ENCODE measurements around the gene HES1.
"Not testable (repeated sequence)": the region's sequence is repeated elsewhere in the genome, so short reads cannot be mapped to it uniquely, and the experiment has no call there.

HES1 gene

GRCh38 chr3:194135806-194136518, at the start of gene HES1:
Gene HES1 (plus strand): TSS chr3:194136148. CDS start chr3:194136381, 233 bp downstream.
- H3K9ac ChIP-seq (ENCODE audit: low read length in 2 of 2) = peak within 1 kb of the TSS; percentile 80 to 83
- H3K4me1 ChIP-seq (ENCODE audit: control insufficient read depth, insufficient read depth, low read length) = peaks cover 61% of the 10 kb centered on the region
- no peaks in the 10 kb centered on the region for H3K27me3 ChIP-seq (ENCODE audit: control insufficient read depth in 1 of 2, insufficient read depth in 2 of 2, low read length in 2 of 2)
- peak within 1 kb of the TSS; percentile 85 to 89 for H3K4me3 ChIP-seq (ENCODE audit: low read length in 2 of 2)
- H3K9me3 ChIP-seq (ENCODE audit: control insufficient read depth in 2 of 2, low read length in 2 of 2) = no peaks in the 10 kb centered on the region
- no peaks in the 10 kb centered on the region for H3K36me3 ChIP-seq (ENCODE audit: control insufficient read depth in 2 of 2, insufficient read depth in 2 of 2, low read length in 2 of 2)
- H3K27ac ChIP-seq (ENCODE audit: low read length) = peak within 1 kb of the TSS; percentile 86

DNA sequence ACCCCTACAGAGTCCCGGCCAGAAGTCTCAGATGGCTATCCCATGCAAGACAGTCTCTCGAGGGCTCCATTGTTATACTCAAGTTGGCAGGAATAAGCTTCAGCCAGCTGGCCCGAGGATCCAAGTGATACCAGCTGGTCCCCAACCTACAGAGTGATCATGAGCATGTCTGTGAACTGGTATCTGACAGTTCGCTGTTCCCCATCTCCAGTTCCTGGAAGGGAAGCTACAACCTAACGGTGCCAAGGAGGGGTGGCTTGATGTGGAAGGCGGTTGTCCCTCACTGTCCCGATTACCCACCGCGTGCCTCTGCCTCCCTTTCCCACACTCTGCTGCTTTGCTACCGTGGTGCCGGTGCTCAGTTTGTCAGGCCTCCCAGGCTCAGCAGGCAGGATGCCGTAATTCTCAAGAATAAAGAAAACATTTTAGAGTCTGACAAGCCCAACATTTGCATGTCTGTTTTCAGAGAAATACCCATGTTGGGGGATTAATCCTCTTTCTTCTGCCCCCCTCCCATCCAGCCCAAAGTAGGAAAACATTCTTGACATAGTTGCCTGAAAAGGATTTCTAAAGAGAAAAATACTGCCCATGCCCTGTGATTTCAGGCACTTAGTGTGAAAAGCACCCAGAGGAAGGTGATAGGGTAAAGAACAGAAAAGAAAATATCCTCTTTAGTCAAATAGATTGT, 49.4 kb upstream of the HES1 start:
- Histone ChIP-seq H3K27ac (ENCODE audit: low read length) (no peak overlapping the region), H3K27me3 (ENCODE audit: control insufficient read depth in 1 of 2, insufficient read depth in 2 of 2, low read length in 2 of 2) (peaks cover 0 to 2% of the 10 kb centered on the region in 2 donors), H3K9me3 (ENCODE audit: control insufficient read depth in 2 of 2, low read length in 2 of 2) (no peaks in the 10 kb centered on the region), H3K4me3 (ENCODE audit: low read length in 2 of 2) (no peak overlapping the region), H3K9ac (ENCODE audit: low read length in 2 of 2) (no peak overlapping the region), H3K36me3 (ENCODE audit: control insufficient read depth in 2 of 2, insufficient read depth in 2 of 2, low read length in 2 of 2) (no peaks in the 10 kb centered on the region), H3K4me1 (ENCODE audit: control insufficient read depth, insufficient read depth, low read length) (peaks cover 20% of the 10 kb centered on the region)

DNA sequence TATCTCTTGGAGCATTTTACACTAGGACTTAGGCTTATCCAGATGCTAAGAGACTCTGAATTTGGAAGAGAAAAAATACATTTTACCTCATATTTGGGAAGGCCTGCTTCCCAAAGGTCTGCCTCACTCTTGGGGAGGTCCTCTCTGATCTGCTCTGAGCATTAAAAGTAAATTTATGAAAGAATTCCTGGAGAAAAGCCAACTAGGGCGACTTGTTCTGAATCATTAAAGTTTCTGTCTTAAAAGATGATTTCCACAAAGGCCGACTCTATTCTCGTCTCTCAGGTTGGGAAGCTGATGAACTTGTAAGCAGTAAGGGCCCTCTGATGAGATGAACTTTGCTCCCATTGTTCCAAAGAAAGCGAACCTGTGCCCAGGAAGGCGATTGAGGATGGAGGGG, 48.7 kb upstream of the HES1 start:
- no peak overlapping the region for H3K9ac ChIP-seq (ENCODE audit: low read length in 2 of 2)
- no peak overlapping the region for H3K4me3 ChIP-seq (ENCODE audit: low read length in 2 of 2)
- no peaks in the 10 kb centered on the region for H3K9me3 ChIP-seq (ENCODE audit: control insufficient read depth in 2 of 2, low read length in 2 of 2)
- H3K27me3 ChIP-seq (ENCODE audit: control insufficient read depth in 1 of 2, insufficient read depth in 2 of 2, low read length in 2 of 2) = peaks cover 0 to 2% of the 10 kb centered on the region in 2 donors
- H3K36me3 ChIP-seq (ENCODE audit: control insufficient read depth in 2 of 2, insufficient read depth in 2 of 2, low read length in 2 of 2) = no peaks in the 10 kb centered on the region
- H3K27ac ChIP-seq (ENCODE audit: low read length) = no peak overlapping the region
- H3K4me1 ChIP-seq (ENCODE audit: control insufficient read depth, insufficient read depth, low read length) = peaks cover 20% of the 10 kb centered on the region

- H3K4me3 ChIP-seq (ENCODE audit: low read length in 2 of 2) = no peak overlapping the region
- no peak overlapping the region for H3K27ac ChIP-seq (ENCODE audit: low read length)
- no peaks in the 10 kb centered on the region for H3K9me3 ChIP-seq (ENCODE audit: control insufficient read depth in 2 of 2, low read length in 2 of 2)
- peaks cover 0 to 2% of the 10 kb centered on the region in 2 donors for H3K27me3 ChIP-seq (ENCODE audit: control insufficient read depth in 1 of 2, insufficient read depth in 2 of 2, low read length in 2 of 2)
- no peaks in the 10 kb centered on the region for H3K36me3 ChIP-seq (ENCODE audit: control insufficient read depth in 2 of 2, insufficient read depth in 2 of 2, low read length in 2 of 2)
- peaks cover 17% of the 10 kb centered on the region for H3K4me1 ChIP-seq (ENCODE audit: control insufficient read depth, insufficient read depth, low read length)
- no peak overlapping the region for H3K9ac ChIP-seq (ENCODE audit: low read length in 2 of 2)
Observed at GRCh38 chr3:194087995-194088855, 47.7 kb upstream of the HES1 start.

DNA sequence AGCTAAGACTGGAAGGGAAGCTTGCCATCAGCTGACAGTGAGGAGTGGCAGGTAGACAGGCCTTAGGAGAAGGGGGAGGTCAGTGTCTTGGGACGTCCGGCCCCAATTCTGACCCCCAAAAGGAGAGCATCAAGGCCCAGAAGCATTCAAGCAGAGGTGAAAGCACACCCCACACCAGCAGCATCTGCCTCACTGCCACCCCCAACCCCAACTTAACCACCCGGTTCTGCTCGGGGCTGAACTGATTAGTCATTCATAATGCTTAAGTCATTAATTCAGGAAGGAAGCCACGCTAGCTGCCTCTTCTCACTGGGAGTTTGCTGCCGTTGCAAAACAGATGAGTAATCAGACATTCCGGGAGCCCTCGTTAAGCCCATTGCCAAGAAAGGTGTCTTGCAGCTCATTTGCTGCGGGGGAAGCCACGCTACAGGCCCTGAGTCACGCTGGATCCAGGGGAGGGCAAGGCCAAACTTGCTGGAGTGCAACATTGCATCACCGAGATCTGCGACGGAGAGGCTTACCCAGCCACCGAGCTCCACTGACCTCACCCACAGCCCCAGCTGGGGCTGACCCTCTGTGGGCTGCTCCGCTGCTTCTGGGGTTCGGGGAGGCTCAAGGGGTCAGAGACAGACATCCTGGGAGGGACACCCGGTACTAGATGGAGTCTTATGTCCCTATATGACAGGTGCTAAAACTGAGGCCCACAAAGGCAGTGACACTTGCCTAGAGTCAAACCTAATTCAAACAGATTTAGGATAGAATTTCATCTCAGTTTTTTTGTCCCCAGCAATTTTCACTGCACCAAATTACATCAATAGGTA, 46.4 kb upstream of the HES1 start:
- Histone ChIP-seq H3K9ac (ENCODE audit: low read length in 2 of 2) (no peak overlapping the region), H3K27ac (ENCODE audit: low read length) (no peak overlapping the region), H3K36me3 (ENCODE audit: control insufficient read depth in 2 of 2, insufficient read depth in 2 of 2, low read length in 2 of 2) (no peaks in the 10 kb centered on the region), H3K4me1 (ENCODE audit: control insufficient read depth, insufficient read depth, low read length) (peaks cover 12% of the 10 kb centered on the region), H3K9me3 (ENCODE audit: control insufficient read depth in 2 of 2, low read length in 2 of 2) (no peaks in the 10 kb centered on the region), H3K27me3 (ENCODE audit: control insufficient read depth in 1 of 2, insufficient read depth in 2 of 2, low read length in 2 of 2) (peaks cover 0 to 2% of the 10 kb centered on the region in 2 donors), H3K4me3 (ENCODE audit: low read length in 2 of 2) (no peak overlapping the region)

- H3K4me3 ChIP-seq (ENCODE audit: low read length in 2 of 2); H3K27me3 ChIP-seq (ENCODE audit: control insufficient read depth in 1 of 2, insufficient read depth in 2 of 2, low read length in 2 of 2); H3K27ac ChIP-seq (ENCODE audit: low read length); H3K9me3 ChIP-seq (ENCODE audit: control insufficient read depth in 2 of 2, low read length in 2 of 2); H3K9ac ChIP-seq (ENCODE audit: low read length in 2 of 2); H3K36me3 ChIP-seq (ENCODE audit: control insufficient read depth in 2 of 2, insufficient read depth in 2 of 2, low read length in 2 of 2): not testable (repeated sequence)
- peaks cover 12% of the 10 kb centered on the region for H3K4me1 ChIP-seq (ENCODE audit: control insufficient read depth, insufficient read depth, low read length)
Observed at GRCh38 chr3:194090178-194090555, 45.8 kb upstream of the HES1 start.

- Histone ChIP-seq H3K27ac (ENCODE audit: low read length) (no peak overlapping the region), H3K36me3 (ENCODE audit: control insufficient read depth in 2 of 2, insufficient read depth in 2 of 2, low read length in 2 of 2) (no peaks in the 10 kb centered on the region), H3K4me3 (ENCODE audit: low read length in 2 of 2) (no peak overlapping the region), H3K9me3 (ENCODE audit: control insufficient read depth in 2 of 2, low read length in 2 of 2) (no peaks in the 10 kb centered on the region), H3K9ac (ENCODE audit: low read length in 2 of 2) (no peak overlapping the region), H3K4me1 (ENCODE audit: control insufficient read depth, insufficient read depth, low read length) (peaks cover 12% of the 10 kb centered on the region), H3K27me3 (ENCODE audit: control insufficient read depth in 1 of 2, insufficient read depth in 2 of 2, low read length in 2 of 2) (peaks cover 0 to 4% of the 10 kb centered on the region in 2 donors)
Observed at GRCh38 chr3:194090716-194091115, 45.2 kb upstream of the HES1 start.

DNA sequence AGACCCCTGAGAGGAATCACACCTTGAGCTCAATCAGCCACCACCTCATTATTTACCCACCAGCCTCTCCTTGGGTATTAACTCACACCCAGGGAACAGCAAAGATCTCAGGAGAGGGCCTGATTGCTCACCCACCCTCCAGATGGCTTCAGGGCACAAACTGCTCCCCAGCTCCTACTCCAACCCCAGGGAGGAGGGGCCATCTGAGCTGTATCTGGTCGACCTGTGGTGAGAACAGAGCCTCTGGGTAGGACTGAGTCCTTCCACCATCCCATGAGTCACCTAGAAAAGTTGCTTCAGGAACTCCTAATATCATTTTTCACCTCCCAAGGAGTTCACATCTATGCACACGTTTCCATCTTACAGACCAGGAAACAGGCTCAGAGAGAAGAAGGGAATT, 44.8 kb upstream of the HES1 start:
- Histone ChIP-seq H3K4me3 (ENCODE audit: low read length in 2 of 2) (no peak overlapping the region), H3K27ac (ENCODE audit: low read length) (no peak overlapping the region), H3K9ac (ENCODE audit: low read length in 2 of 2) (no peak overlapping the region), H3K36me3 (ENCODE audit: control insufficient read depth in 2 of 2, insufficient read depth in 2 of 2, low read length in 2 of 2) (no peaks in the 10 kb centered on the region), H3K27me3 (ENCODE audit: control insufficient read depth in 1 of 2, insufficient read depth in 2 of 2, low read length in 2 of 2) (peaks cover 0 to 4% of the 10 kb centered on the region in 2 donors), H3K9me3 (ENCODE audit: control insufficient read depth in 2 of 2, low read length in 2 of 2) (no peaks in the 10 kb centered on the region), H3K4me1 (ENCODE audit: control insufficient read depth, insufficient read depth, low read length) (peaks cover 12% of the 10 kb centered on the region)

GRCh38 chr3:194091897-194092296, 44.1 kb upstream of the HES1 start:
- not testable (repeated sequence) for H3K9me3 ChIP-seq (ENCODE audit: control insufficient read depth in 2 of 2, low read length in 2 of 2); H3K36me3 ChIP-seq (ENCODE audit: control insufficient read depth in 2 of 2, insufficient read depth in 2 of 2, low read length in 2 of 2); H3K27ac ChIP-seq (ENCODE audit: low read length); H3K9ac ChIP-seq (ENCODE audit: low read length in 2 of 2); H3K4me3 ChIP-seq (ENCODE audit: low read length in 2 of 2); H3K27me3 ChIP-seq (ENCODE audit: control insufficient read depth in 1 of 2, insufficient read depth in 2 of 2, low read length in 2 of 2)
- peaks cover 12% of the 10 kb centered on the region for H3K4me1 ChIP-seq (ENCODE audit: control insufficient read depth, insufficient read depth, low read length)

DNA sequence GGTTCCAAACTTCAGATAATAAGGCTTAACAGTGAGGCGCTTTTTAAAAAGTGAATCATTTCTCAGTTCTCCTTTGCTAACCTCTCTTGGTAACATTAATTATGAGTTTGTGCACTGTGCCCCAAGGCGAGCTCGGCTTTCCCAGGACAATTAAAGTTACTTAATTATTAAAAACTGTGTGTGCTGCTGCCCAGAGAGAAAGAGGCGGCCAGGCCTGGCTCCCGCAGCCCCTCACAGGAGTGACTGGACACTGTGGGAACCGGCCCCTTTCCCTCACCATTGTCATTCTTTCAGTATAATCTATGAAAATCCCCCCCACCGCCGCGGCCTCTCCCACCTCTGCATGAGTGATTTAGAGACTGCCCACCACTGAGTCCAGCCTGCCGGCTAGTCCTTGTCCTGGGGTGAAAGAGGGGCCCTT, 43.1 kb upstream of the HES1 start:
- H3K4me3 ChIP-seq (ENCODE audit: low read length in 2 of 2) = no peak overlapping the region
- no peak overlapping the region for H3K27ac ChIP-seq (ENCODE audit: low read length)
- H3K9ac ChIP-seq (ENCODE audit: low read length in 2 of 2) = no peak overlapping the region
- H3K27me3 ChIP-seq (ENCODE audit: control insufficient read depth in 1 of 2, insufficient read depth in 2 of 2, low read length in 2 of 2) = peaks cover 0 to 2% of the 10 kb centered on the region in 2 donors
- peaks cover 9% of the 10 kb centered on the region for H3K4me1 ChIP-seq (ENCODE audit: control insufficient read depth, insufficient read depth, low read length)
- no peaks in the 10 kb centered on the region for H3K9me3 ChIP-seq (ENCODE audit: control insufficient read depth in 2 of 2, low read length in 2 of 2)
- no peaks in the 10 kb centered on the region for H3K36me3 ChIP-seq (ENCODE audit: control insufficient read depth in 2 of 2, insufficient read depth in 2 of 2, low read length in 2 of 2)

Data from stomach smooth muscle (tissue), 2 donors.